Fibroblast of peridontal ligament (primary cell): ENCODE measurements around the gene C6orf132.
"Not testable (repeated sequence)": the region's sequence is repeated elsewhere in the genome, so short reads cannot be mapped to it uniquely, and the experiment has no call there.

ENCODE experiments used
- DNase-seq: peaks from one replicate; pipeline ENCODE4 v3.0.0-alpha.2; 2010; ENCODE audit errors: extremely low read depth

Gene C6orf132

GRCh38 chr6:42142118-42142835 lies at the start of gene C6orf132:
C6orf132 (minus strand) TSS chr6:42142620; CDS start chr6:42142444, 176 bp downstream.
- no peak for DNase-seq

- DNase-seq: peak; percentile 74
Observed at GRCh38 chr6:42190554-42191183, 48.2 kb upstream of the C6orf132 start.

- DNase-seq: no peak
Observed at GRCh38 chr6:42188406-42188805, 46.0 kb upstream of the C6orf132 start.

- no peak for DNase-seq
Observed at GRCh38 chr6:42185597-42185996, 43.2 kb upstream of the C6orf132 start.

GRCh38 chr6:42184475-42184874 lies 42.1 kb upstream of the C6orf132 start:
- DNase-seq: no peak

- no peak for DNase-seq
Observed at GRCh38 chr6:42182101-42182500, 39.7 kb upstream of the C6orf132 start.

GRCh38 chr6:42179945-42180313 lies 37.5 kb upstream of the C6orf132 start:
- no peak for DNase-seq

- DNase-seq: no peak
Observed at GRCh38 chr6:42179261-42179944, 37.0 kb upstream of the C6orf132 start.

- no peak for DNase-seq
Observed at GRCh38 chr6:42177514-42178364, 35.3 kb upstream of the C6orf132 start.

GRCh38 chr6:42176981-42177380 lies 34.6 kb upstream of the C6orf132 start:
- no peak for DNase-seq

GRCh38 chr6:42175860-42176259 lies 33.4 kb upstream of the C6orf132 start:
- DNase-seq: no peak

GRCh38 chr6:42173101-42173500 lies 30.7 kb upstream of the C6orf132 start, which contains the start of gene GUCA1A:
GUCA1A (plus strand) TSS chr6:42173364; CDS start chr6:42173614, 250 bp downstream.
- DNase-seq: no peak

- no peak for DNase-seq
Observed at GRCh38 chr6:42171813-42172581, 29.6 kb upstream of the C6orf132 start.

- DNase-seq: not testable (repeated sequence)
Observed at GRCh38 chr6:42169780-42170179, 27.4 kb upstream of the C6orf132 start.

GRCh38 chr6:42168650-42169049 lies 26.2 kb upstream of the C6orf132 start:
- DNase-seq: no peak

GRCh38 chr6:42166444-42167141 lies 24.2 kb upstream of the C6orf132 start:
- DNase-seq: peak; percentile 67

- DNase-seq: peak; percentile 89
Observed at GRCh38 chr6:42165016-42165415, 22.6 kb upstream of the C6orf132 start.

- peak; percentile 60 for DNase-seq
Observed at GRCh38 chr6:42163981-42164380, 21.6 kb upstream of the C6orf132 start.

GRCh38 chr6:42162812-42163211 lies 20.4 kb upstream of the C6orf132 start:
- no peak for DNase-seq

- DNase-seq: no peak
Observed at GRCh38 chr6:42162384-42162783, 20.0 kb upstream of the C6orf132 start.
